Loucy (cell line): ENCODE data around the gene IFI44.

Experiments
- H2AFZ ChIP-seq: fragments of 200-600 bp; sonication (generic); 2 replicates; pipeline ENCODE4 v1.6.0; 2016; ENCODE audit warnings: antibody characterized with exemption, mild to moderate bottlenecking, low read length, moderate library complexity
- H3F3A ChIP-seq: fragments of 200-600 bp; 2 replicates; pipeline ENCODE4 v1.6.0; 2016; ENCODE audit warnings: antibody characterized with exemption, low read depth, mild to moderate bottlenecking
- H3K27me3 ChIP-seq: fragments of 200-600 bp; sonication (generic); 2 replicates; pipeline ENCODE4 v1.6.1; 2014; ENCODE audit warnings: low read length, mild to moderate bottlenecking; ENCODE audit not compliant: insufficient read depth, poor library complexity, severe bottlenecking
- H3K36me3 ChIP-seq: fragments of 200-600 bp; sonication (generic); 2 replicates; pipeline ENCODE4 v1.6.1; 2016; ENCODE audit warnings: low read length; ENCODE audit not compliant: insufficient read depth
- H3K4me1 ChIP-seq: fragments of 200-600 bp; sonication (generic); 2 replicates; pipeline ENCODE4 v1.5.1; 2014; ENCODE audit warnings: low read length, mild to moderate bottlenecking; ENCODE audit not compliant: insufficient read depth, poor library complexity, severe bottlenecking
- H3K4me2 ChIP-seq: fragments of 200-600 bp; sonication (generic); 2 replicates; pipeline ENCODE4 v1.6.0; 2014; ENCODE audit warnings: antibody characterized with exemption, low read length, low read depth, mild to moderate bottlenecking; ENCODE audit not compliant: poor library complexity, severe bottlenecking
- H3K4me3 ChIP-seq: fragments of 200-600 bp; sonication (generic); 2 replicates; pipeline ENCODE4 v1.5.1; 2014; ENCODE audit warnings: low read length, mild to moderate bottlenecking, mixed read lengths; ENCODE audit not compliant: poor library complexity, severe bottlenecking
- H3K79me2 ChIP-seq: fragments of 200-600 bp; sonication (generic); 2 replicates; pipeline ENCODE4 v1.6.1; 2014; ENCODE audit warnings: low read length; ENCODE audit not compliant: insufficient read depth
- H3K9ac ChIP-seq: fragments of 200-600 bp; sonication (generic); 2 replicates; pipeline ENCODE4 v1.6.0; 2014; ENCODE audit warnings: mild to moderate bottlenecking, low read depth, low read length, moderate library complexity; ENCODE audit not compliant: poor library complexity, severe bottlenecking
- H3K9me2 ChIP-seq: fragments of 200-600 bp; sonication (generic); replicated peaks from 2 replicates; pipeline ENCODE4 v1.6.1; 2016; ENCODE audit warnings: low read depth, low read length, mixed read lengths
- H3K9me3 ChIP-seq: fragments of 200-600 bp; sonication (generic); 2 replicates; pipeline ENCODE4 v1.6.1; 2014; ENCODE audit warnings: mild to moderate bottlenecking, antibody characterized with exemption, low read length, low read depth; ENCODE audit not compliant: insufficient read depth
- H4K20me1 ChIP-seq: fragments of 200-600 bp; sonication (generic); 2 replicates; pipeline ENCODE4 v1.6.0; 2014; ENCODE audit warnings: antibody characterized with exemption, low read length, mild to moderate bottlenecking; ENCODE audit not compliant: insufficient read depth, poor library complexity, severe bottlenecking
- EZH2phosphoT487 ChIP-seq: fragments of 200-600 bp; IDR thresholded peaks from 2 replicates; pipeline ENCODE4 v1.6.1; 2018; ENCODE audit warnings: antibody characterized with exemption, mild to moderate bottlenecking, moderate library complexity, borderline replicate concordance
- TF ChIP-seq, protein P1 (sequence below): fragments of 200-600 bp; sonication (generic); conservative IDR thresholded peaks from 2 replicates; pipeline ENCODE4 v1.5.1; 2014; ENCODE audit warnings: mild to moderate bottlenecking, antibody characterized with exemption, low read length

IFI44 gene

DNA sequence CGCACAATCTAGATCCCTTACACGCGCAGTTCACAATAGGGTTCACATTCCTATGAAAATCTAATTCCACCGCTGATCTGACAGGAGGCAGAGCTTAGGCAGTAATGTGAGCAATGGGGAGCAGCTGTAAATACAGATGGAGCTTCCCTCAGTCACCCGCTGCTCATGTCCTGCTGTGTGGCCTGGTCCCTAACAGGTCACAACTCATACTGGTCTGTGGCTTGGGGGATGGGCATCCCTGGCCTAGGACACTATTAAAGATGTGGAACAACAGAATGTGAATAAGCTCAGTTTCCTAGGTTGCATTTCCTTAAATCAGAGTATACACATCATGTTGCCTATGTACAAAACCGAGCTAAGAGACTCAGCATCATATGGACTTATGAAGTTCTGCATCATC is 16.2 kb downstream of the IFI44 start:
- no peaks in the 10 kb centered on the region for H3K27me3 ChIP-seq

DNA sequence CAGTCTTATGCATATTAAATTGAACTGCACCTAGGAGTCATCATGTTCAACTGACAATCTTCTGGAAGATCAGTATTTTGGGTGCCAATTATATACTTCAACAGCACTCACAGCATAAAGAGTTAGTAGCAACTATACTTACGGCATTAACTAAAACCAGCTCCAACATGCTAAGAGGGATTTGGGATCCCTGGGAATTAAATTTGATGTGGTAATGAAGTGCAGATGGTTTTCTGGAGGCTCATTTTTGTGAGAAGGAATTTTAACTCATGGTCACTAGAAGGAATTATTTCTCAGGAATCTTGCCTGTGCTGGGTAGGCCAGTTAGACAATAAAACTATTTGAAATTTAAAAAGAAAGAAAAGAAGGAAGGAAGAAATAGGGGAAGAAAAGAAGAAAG is 18.3 kb downstream of the IFI44 start:
- Histone ChIP-seq H3K36me3 (peaks cover under 1% of the 10 kb centered on the region; the same call in 1 of the 2 replicates), H3K79me2 (no peaks in the 10 kb centered on the region), H3K4me3 (no peak overlapping the region), H3K9ac (no peak overlapping the region), H3F3A (no peaks in the 10 kb centered on the region), H2AFZ (no peak overlapping the region), H3K9me2 (no peaks in the 10 kb centered on the region), H3K27me3 (no peaks in the 10 kb centered on the region), H4K20me1 (no peaks in the 10 kb centered on the region), H3K4me2 (no peak overlapping the region), H3K4me1 (no peaks in the 10 kb centered on the region), H3K9me3 (no peaks in the 10 kb centered on the region)
- TF ChIP-seq EZH2phosphoT487 = no peak
- TF ChIP-seq, protein P1, sequence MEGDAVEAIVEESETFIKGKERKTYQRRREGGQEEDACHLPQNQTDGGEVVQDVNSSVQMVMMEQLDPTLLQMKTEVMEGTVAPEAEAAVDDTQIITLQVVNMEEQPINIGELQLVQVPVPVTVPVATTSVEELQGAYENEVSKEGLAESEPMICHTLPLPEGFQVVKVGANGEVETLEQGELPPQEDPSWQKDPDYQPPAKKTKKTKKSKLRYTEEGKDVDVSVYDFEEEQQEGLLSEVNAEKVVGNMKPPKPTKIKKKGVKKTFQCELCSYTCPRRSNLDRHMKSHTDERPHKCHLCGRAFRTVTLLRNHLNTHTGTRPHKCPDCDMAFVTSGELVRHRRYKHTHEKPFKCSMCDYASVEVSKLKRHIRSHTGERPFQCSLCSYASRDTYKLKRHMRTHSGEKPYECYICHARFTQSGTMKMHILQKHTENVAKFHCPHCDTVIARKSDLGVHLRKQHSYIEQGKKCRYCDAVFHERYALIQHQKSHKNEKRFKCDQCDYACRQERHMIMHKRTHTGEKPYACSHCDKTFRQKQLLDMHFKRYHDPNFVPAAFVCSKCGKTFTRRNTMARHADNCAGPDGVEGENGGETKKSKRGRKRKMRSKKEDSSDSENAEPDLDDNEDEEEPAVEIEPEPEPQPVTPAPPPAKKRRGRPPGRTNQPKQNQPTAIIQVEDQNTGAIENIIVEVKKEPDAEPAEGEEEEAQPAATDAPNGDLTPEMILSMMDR = no peak

More for the DNA sequence above, 16.2 kb downstream of the IFI44 start:
- H3K9ac ChIP-seq = no peak overlapping the region
- H3F3A ChIP-seq = no peaks in the 10 kb centered on the region
- no peaks in the 10 kb centered on the region for H3K79me2 ChIP-seq
- H3K4me3 ChIP-seq = no peak overlapping the region
- TF ChIP-seq, protein P1 = no peak
- TF ChIP-seq EZH2phosphoT487 = no peak
- no peaks in the 10 kb centered on the region for H3K9me3 ChIP-seq
- no peaks in the 10 kb centered on the region for H4K20me1 ChIP-seq
- peaks cover 4% of the 10 kb centered on the region; the same call in 1 of the 2 replicates for H3K36me3 ChIP-seq
- no peak overlapping the region for H3K4me2 ChIP-seq
- no peaks in the 10 kb centered on the region for H3K4me1 ChIP-seq
- no peak overlapping the region for H2AFZ ChIP-seq
- no peaks in the 10 kb centered on the region for H3K9me2 ChIP-seq

DNA sequence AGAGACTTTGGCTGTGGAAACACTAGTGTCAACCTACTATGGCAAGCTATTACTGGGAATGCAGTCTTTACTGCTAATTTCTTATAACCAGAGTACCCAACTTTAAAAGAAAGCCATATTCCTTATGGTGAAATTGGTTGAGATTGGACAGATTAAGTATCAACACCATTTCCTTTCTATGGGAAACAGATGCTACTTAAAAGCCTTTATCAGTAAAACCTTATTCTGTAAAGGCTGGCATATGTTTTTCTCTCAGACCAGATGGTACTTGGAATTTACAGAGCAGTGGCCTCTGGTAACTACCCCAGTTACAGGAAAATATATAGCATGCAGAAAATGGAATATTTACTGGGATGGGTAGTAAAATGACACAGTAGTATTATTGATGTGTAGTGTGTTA is 18.8 kb downstream of the IFI44 start:
- TF ChIP-seq EZH2phosphoT487 = no peak
- TF ChIP-seq, protein P1 = no peak
- H3F3A ChIP-seq = no peaks in the 10 kb centered on the region
- no peak overlapping the region for H3K9ac ChIP-seq
- no peaks in the 10 kb centered on the region for H3K4me1 ChIP-seq
- no peaks in the 10 kb centered on the region; the same call in 1 of the 2 replicates for H3K36me3 ChIP-seq
- H3K4me2 ChIP-seq = no peak overlapping the region
- H3K9me2 ChIP-seq = no peaks in the 10 kb centered on the region
- H3K27me3 ChIP-seq = no peaks in the 10 kb centered on the region
- H3K79me2 ChIP-seq = no peaks in the 10 kb centered on the region
- no peak overlapping the region for H2AFZ ChIP-seq
- H3K9me3 ChIP-seq = no peaks in the 10 kb centered on the region
- no peaks in the 10 kb centered on the region for H4K20me1 ChIP-seq
- no peak overlapping the region for H3K4me3 ChIP-seq
